ENCODE results near the gene DDR2.

GRCh38 chr1:162631546-162632191, 595 bp upstream of the DDR2 start:
- TF ChIP-seq CTCF (IDR thresholded peaks at IDR 0.05) = no peak
- TF ChIP-seq POLR2A (IDR thresholded peaks at IDR 0.05) = no peak
